Body of pancreas (tissue), 4 donors: ENCODE data around the gene MACF1. TPM values are rescaled to one million over a fixed set of nuclear protein-coding genes. Genes with fewer than 3 reads are reported as not detected.
"Not testable (repeated sequence)": the region's sequence is repeated elsewhere in the genome, so short reads cannot be mapped to it uniquely, and the experiment has no call there.

Experiments
- ATAC-seq: fragments of 150-250 bp; one replicate; pipeline ENCODE4 v1.9.1; 2016
- DNase-seq, 4 donors: peaks; one replicate each; pipeline ENCODE4 v3.0.0-alpha.2; 2019
- H3K27ac ChIP-seq, 4 donors: fragments of 200-600 bp; sonication (generic); 1 replicate in 3 of 4; 2 replicates in 1 of 4; pipeline versions ENCODE4 v1.5.1 to v1.6.1; 2016 to 2019; ENCODE audit warnings: mild to moderate bottlenecking in 1 of 4, mixed read lengths in 1 of 4, moderate library complexity in 1 of 4
- H3K27me3 ChIP-seq, 2 donors: fragments of 200-600 bp; sonication (generic); one replicate each; pipeline ENCODE4 v1.6.0; 2016; ENCODE audit warnings: mild to moderate bottlenecking in 1 of 2
- H3K36me3 ChIP-seq, 2 donors: fragments of 200-600 bp; sonication (generic); replicated peaks in 1 of 2; 2 replicates each; pipeline ENCODE4 v1.5.1; 2016; ENCODE audit warnings: low read depth in 2 of 2; ENCODE audit not compliant: insufficient read depth in 1 of 2
- H3K4me1 ChIP-seq: fragments of 200-600 bp; sonication (generic); one replicate; pipeline ENCODE4 v1.6.0; 2016
- H3K4me3 ChIP-seq, 2 donors: fragments of 200-600 bp; sonication (generic); 1 replicate in 1 of 2; 2 replicates in 1 of 2; pipeline ENCODE4 v1.5.1; 2016 to 2019
- H3K9me3 ChIP-seq, 3 donors: fragments of 200-600 bp; sonication (generic); 1 replicate in 2 of 3; 2 replicates in 1 of 3; pipeline ENCODE4 v1.5.1; 2016
- POLR2A ChIP-seq, 3 donors: fragments of 450-650 bp; IDR thresholded peaks; one replicate each; pipeline ENCODE4 v1.6.1; 2016; ENCODE audit warnings: antibody characterized with exemption in 3 of 3, mild to moderate bottlenecking in 2 of 3
- WGBS, 2 donors: methylation state at CpG; one replicate each; pipeline ENCODE4 v1.1.5; 2017; 5-methylcytosine and 5-hydroxymethylcytosine counted together
- intact Hi-C: fragments of 100-400 bp; cut with DNase I; formaldehyde crosslinking; loops from one replicate; pipeline ENCODE4 v1.15.1; 2023
- total RNA-seq, 2 donors: library from RNA; depleted of rRNA; stranded (reverse); fragments of >200 nt; gene quantifications; one replicate each; pipeline ENCODE4 v1.1.0, GENCODE V29; 2016
- TF ChIP-seq, protein P1 (sequence below), 7 experiments: fragments of 450-650 bp in 4 of 7; fragments of 200-600 bp in 3 of 7; sonication (generic) in 3 of 7; IDR thresholded peaks; one replicate each; pipeline ENCODE4 v1.5.1; 2016 to 2019; ENCODE audit warnings: antibody characterized with exemption in 7 of 7

Gene MACF1
- total RNA-seq, 2 donors from 2014 or later = 144 to 190 TPM

DNA sequence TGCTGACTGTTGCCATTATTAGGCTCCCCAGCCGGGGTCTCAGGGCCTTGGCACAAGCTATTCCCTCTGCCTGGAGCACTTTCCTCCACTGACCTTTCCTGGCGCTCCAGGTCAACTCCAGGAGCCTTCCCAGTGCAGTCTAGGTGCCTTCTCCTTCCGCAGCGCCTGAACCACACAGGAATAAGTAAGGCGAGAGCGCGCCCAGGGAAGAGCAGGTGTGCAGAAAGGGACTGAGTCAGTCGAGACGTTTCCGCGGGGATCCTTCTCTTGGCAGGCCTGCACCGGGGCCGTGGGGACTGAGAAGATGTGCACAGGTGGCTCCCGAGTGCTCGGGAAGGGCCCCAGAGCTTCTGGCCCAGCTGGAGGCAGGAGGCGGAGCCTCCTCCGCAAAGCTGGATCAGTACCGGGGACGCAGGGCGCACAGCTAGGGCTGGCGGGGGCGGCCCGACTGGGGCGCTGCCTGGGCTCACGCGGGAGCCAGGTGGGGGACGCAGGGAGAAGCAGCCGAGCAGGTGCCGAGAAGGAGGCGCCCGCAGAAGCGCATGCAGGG is 286.2 kb downstream of the MACF1 start:
- WGBS, 2 donors = 13 to 24% methylated on average over 13 to 32 of the region's 32 CpGs
- intact Hi-C loops = no loop called here
- peak overlapping the region; percentile 13 to 29 for H3K4me3 ChIP-seq
- peak; percentile 22 for ATAC-seq
- H3K27ac ChIP-seq = peak overlapping the region; percentile 42 to 64 (median 58)
- H3K36me3 ChIP-seq = peaks cover 0 to 3% of the 10 kb centered on the region in 2 donors
- TF ChIP-seq POLR2A (IDR thresholded peaks at IDR 0.05) = peak in 1 of 3 donors; percentile 8
- TF ChIP-seq, protein P1, sequence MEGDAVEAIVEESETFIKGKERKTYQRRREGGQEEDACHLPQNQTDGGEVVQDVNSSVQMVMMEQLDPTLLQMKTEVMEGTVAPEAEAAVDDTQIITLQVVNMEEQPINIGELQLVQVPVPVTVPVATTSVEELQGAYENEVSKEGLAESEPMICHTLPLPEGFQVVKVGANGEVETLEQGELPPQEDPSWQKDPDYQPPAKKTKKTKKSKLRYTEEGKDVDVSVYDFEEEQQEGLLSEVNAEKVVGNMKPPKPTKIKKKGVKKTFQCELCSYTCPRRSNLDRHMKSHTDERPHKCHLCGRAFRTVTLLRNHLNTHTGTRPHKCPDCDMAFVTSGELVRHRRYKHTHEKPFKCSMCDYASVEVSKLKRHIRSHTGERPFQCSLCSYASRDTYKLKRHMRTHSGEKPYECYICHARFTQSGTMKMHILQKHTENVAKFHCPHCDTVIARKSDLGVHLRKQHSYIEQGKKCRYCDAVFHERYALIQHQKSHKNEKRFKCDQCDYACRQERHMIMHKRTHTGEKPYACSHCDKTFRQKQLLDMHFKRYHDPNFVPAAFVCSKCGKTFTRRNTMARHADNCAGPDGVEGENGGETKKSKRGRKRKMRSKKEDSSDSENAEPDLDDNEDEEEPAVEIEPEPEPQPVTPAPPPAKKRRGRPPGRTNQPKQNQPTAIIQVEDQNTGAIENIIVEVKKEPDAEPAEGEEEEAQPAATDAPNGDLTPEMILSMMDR (IDR thresholded peaks at IDR 0.05) = no peak
- H3K9me3 ChIP-seq = no peaks in the 10 kb centered on the region
- peak; percentile 34 to 78 (median 50) for DNase-seq
- peaks cover 14% of the 10 kb centered on the region for H3K4me1 ChIP-seq
- H3K27me3 ChIP-seq = no peaks in the 10 kb centered on the region

DNA sequence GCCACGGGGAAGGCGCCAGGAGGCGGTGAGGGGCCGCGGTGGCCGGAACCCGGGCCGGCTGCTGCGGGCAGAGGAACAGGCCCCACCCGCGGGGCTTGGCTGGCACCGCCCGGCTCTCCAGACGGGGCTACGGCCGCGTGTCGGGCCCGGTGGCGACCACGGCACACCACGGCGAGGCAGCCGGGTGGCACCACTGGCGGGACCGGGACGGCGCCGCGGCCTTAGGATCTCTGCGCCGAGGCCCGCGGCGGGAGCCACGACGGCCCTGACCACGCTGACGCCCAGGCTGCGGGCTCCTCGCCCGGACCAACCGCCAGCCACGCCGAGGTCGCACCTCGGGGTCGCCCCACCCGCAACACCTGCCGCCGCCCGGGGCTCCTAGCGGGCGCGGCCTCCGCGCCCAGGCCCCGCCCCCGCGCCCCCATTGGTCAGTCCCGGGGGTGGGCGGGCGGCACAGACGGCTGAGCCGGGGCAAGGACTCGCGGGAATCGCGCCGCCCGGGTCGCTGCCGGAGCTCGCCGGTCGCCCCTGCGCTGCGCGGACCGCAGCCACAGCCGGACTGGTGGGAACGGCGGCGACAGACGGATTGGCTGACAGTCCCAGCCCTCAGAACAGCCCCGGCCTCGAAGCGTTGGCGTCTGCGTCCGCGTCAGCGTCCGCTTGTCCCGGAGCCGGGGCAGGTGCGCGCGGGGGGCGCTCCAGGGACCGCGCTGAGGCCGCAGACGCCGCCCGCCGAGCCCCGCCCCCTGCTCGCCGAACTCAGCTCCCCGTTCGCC is 286.8 kb downstream of the MACF1 start, which contains the start of gene BMP8A:
BMP8A (plus strand) TSS at position 491 of the 776 bp plus-strand sequence. CDS start 356 bp downstream, outside the sequence.
- DNase-seq (peak; percentile 77 to 86 (median 81)), ATAC-seq (peak; percentile 89)
- intact Hi-C loops = no loop called here
- 0 to 2% methylated on average over 2 to 83 of the region's 112 CpGs for WGBS, 2 donors
- no peaks in the 10 kb centered on the region for H3K9me3 ChIP-seq
- H3K27ac ChIP-seq = peak within 1 kb of the TSS; percentile 42 to 64 (median 58)
- H3K4me1 ChIP-seq = peaks cover 14% of the 10 kb centered on the region
- peaks cover 0 to 3% of the 10 kb centered on the region in 2 donors for H3K36me3 ChIP-seq
- peak within 1 kb of the TSS; percentile 13 to 29 for H3K4me3 ChIP-seq
- peak in 1 of 3 donors; percentile 30 for TF ChIP-seq POLR2A (IDR thresholded peaks at IDR 0.05)
- TF ChIP-seq, protein P1 (IDR thresholded peaks at IDR 0.05) = peak in 3 of 7 experiments; percentile 5 to 7 (median 6)
- H3K27me3 ChIP-seq = no peaks in the 10 kb centered on the region

- H3K27me3 ChIP-seq, intact Hi-C loops, H3K27ac ChIP-seq, H3K4me3 ChIP-seq, H3K9me3 ChIP-seq, DNase-seq, ATAC-seq, H3K36me3 ChIP-seq: not testable (repeated sequence)
- peaks cover 21% of the 10 kb centered on the region for H3K4me1 ChIP-seq
- WGBS, 2 donors = 48 to 59% methylated on average over 15 to 16 of the region's 67 CpGs
These were observed 287.9 kb downstream of the MACF1 start for GRCh38 chr1:39492118-39493042.

DNA sequence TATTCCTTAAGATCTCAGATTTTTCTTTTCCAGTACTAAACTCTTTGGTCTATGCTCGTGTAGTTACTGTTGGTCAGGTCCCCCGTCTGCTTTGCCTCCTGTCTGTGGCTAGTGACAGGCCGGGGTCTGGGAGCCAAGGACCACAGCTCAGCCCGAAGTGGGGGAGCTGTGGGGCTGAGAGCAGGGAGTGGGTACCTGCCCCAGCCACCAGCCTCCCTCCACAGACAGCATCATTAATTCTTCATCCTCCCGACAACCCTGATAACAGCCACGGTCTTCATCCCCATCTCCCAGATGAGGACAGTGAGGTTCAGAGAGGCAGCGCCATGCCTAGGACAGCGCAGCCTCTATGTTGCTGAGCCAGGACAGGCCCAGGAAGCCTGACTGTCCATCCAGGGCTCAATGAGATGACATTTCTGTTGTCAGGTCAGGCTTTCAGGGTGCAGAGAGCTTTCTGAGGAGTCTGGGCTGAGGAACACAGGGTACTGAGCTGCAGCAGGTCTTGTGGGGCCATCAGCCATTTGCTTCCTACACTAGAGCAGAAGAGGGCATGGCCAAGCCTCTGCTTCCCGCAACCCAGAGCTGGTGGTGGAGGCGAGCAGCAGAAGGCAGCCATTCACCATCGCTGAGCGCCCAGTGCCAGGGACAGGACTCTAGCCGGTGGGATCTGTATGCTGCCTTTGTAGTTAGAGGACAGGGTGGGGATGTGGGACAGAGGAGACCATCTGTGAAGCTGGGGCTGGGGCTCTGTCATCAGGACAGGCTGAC is 288.7 kb downstream of the MACF1 start:
- ATAC-seq, H3K27me3 ChIP-seq, intact Hi-C loops, H3K4me3 ChIP-seq, H3K27ac ChIP-seq, DNase-seq, H3K9me3 ChIP-seq, H3K36me3 ChIP-seq: not testable (repeated sequence)
- H3K4me1 ChIP-seq = peaks cover 21% of the 10 kb centered on the region
- 93 to 96% methylated on average over 10 to 13 of the region's 13 CpGs for WGBS, 2 donors

- Histone ChIP-seq H3K27ac (no peak overlapping the region), H3K27me3 (no peaks in the 10 kb centered on the region), H3K4me1 (peaks cover 21% of the 10 kb centered on the region), H3K36me3 (no peaks in the 10 kb centered on the region), H3K4me3 (no peak overlapping the region), H3K9me3 (no peaks in the 10 kb centered on the region)
- DNase-seq (no peak), ATAC-seq (no peak)
- TF ChIP-seq, protein P1 (IDR thresholded peaks at IDR 0.05) = no peak
- TF ChIP-seq POLR2A (IDR thresholded peaks at IDR 0.05) = no peak
- intact Hi-C loops = no loop called here
- WGBS, 2 donors = 88 to 90% methylated on average over 6 to 14 of the region's 14 CpGs
These were observed 290.3 kb downstream of the MACF1 start for GRCh38 chr1:39494671-39495410.

DNA sequence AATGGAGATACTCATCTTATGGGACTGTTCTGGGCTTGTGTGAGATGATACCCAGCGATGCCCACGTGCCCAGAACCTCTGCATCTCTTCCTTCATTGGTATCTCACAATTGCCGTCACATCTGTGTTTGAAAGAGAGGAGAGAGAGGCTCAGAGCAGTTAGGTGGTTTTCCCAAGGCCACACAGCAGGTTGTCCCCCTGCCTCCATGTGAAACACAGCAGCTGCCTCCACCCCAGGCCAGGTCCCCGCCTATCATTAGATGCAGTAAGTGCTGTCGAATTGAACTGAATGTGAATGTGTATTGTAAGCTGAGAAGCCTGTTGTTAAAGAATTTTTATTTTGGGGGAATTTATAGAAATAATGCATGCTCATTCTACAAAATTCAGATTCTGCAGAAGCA is 292.0 kb downstream of the MACF1 start:
- H3K36me3 ChIP-seq, H3K27ac ChIP-seq, H3K27me3 ChIP-seq, H3K4me1 ChIP-seq, intact Hi-C loops, H3K4me3 ChIP-seq, H3K9me3 ChIP-seq: not testable (repeated sequence)
- ATAC-seq = peak; percentile 33
- peak; percentile 48 to 71 (median 58) for DNase-seq
- 46 to 50% methylated on average over 5 of the region's 5 CpGs for WGBS, 2 donors
